HepG2 (cell line): ENCODE measurements around the gene CCDC148. TPM values are rescaled to one million over a fixed set of nuclear protein-coding genes. Genes with fewer than 3 reads are reported as not detected.

Experiments used
- FOXA3 ChIP-seq: IDR thresholded peaks from 2 replicates; pipeline ENCODE4 v1.6.1; 2016; ENCODE audit warnings: missing genetic modification reagents, missing compliant biosample characterization
- GTF3A ChIP-seq: sonication (generic); formaldehyde crosslinking; conservative IDR thresholded peaks from 2 replicates; pipeline ENCODE4 v1.4.0; 2020; ENCODE audit warnings: mild to moderate bottlenecking, missing genetic modification reagents
- HOXA5 ChIP-seq: sonication (generic); formaldehyde crosslinking; IDR thresholded peaks from 2 replicates; pipeline ENCODE4 v1.4.0; 2020; ENCODE audit warnings: missing genetic modification reagents
- KAT8 ChIP-seq: IDR thresholded peaks from 2 replicates; pipeline ENCODE4 v1.6.1; 2016; ENCODE audit warnings: missing genetic modification reagents, missing compliant biosample characterization
- KLF15 ChIP-seq: sonication (generic); formaldehyde crosslinking; IDR thresholded peaks from 2 replicates; pipeline ENCODE4 v1.8.1; 2023; ENCODE audit warnings: borderline replicate concordance, mild to moderate bottlenecking, inconsistent platforms, missing genetic modification reagents, mixed read lengths
- NFATC3 ChIP-seq: sonication (generic); formaldehyde crosslinking; IDR thresholded peaks from 2 replicates; pipeline ENCODE4 v1.5.1; 2020; ENCODE audit warnings: mild to moderate bottlenecking, missing genetic modification reagents
- ZEB1 ChIP-seq: IDR thresholded peaks from 2 replicates; pipeline ENCODE4 v1.6.1; 2012; ENCODE audit warnings: mild to moderate bottlenecking, low read depth, inconsistent platforms; ENCODE audit not compliant: insufficient replicate concordance
- ZNF263 ChIP-seq: sonication (generic); formaldehyde crosslinking; IDR thresholded peaks from 2 replicates; pipeline ENCODE4 v1.4.0; 2020; ENCODE audit warnings: missing genetic modification reagents
- ZNF44 ChIP-seq: sonication (generic); formaldehyde crosslinking; IDR thresholded peaks from 2 replicates; pipeline ENCODE4 v1.5.1; 2020; ENCODE audit warnings: mild to moderate bottlenecking, missing genetic modification reagents
- ZNF670 ChIP-seq: sonication (generic); formaldehyde crosslinking; IDR thresholded peaks from 2 replicates; pipeline ENCODE4 v1.8.0; 2022; ENCODE audit warnings: mild to moderate bottlenecking, missing genetic modification reagents, borderline replicate concordance
- ZNF777 ChIP-seq: sonication (generic); formaldehyde crosslinking; IDR thresholded peaks from 2 replicates; pipeline ENCODE4 v1.4.0; 2020; ENCODE audit warnings: missing genetic modification reagents
- polyA plus RNA-seq, 8 experiments: library from polyadenylated mRNA; depleted of rRNA in 3 of 8; stranded (reverse) in 7 of 8; unstranded in 1 of 8; fragments of >200 nt; fragmentation: Illumina TruSeq in 4 of 8; extraction: Trizol in 4 of 8; gene quantifications; 2 replicates each; pipeline versions ENCODE4 v1.2.1 to v1.2.3, GENCODE V29; 2011 to 2016; ENCODE audit warnings: low read depth in 4 of 8, missing spikeins in 1 of 8, mixed read lengths in 1 of 8; ENCODE audit not compliant: insufficient read depth in 1 of 8
- total RNA-seq, 5 experiments: library from RNA; depleted of rRNA; stranded (reverse); fragments of >200 nt; fragmentation: Illumina TruSeq; extraction: Trizol; gene quantifications; 2 replicates each; pipeline ENCODE4 v1.2.3, GENCODE V29; 2016; ENCODE audit warnings: low read depth in 1 of 5
- TF ChIP-seq, protein P1 (sequence below): sonication (generic); formaldehyde crosslinking; IDR thresholded peaks from 2 replicates; pipeline ENCODE4 v1.4.0; 2020; ENCODE audit warnings: low read depth, mild to moderate bottlenecking, missing genetic modification reagents
- TF ChIP-seq, protein P2 (sequence below): IDR thresholded peaks from 2 replicates; pipeline ENCODE4 v1.6.1; 2016; ENCODE audit warnings: mild to moderate bottlenecking
- TF ChIP-seq, protein P3 (sequence below): sonication (generic); formaldehyde crosslinking; IDR thresholded peaks from 2 replicates; pipeline ENCODE4 v1.5.0; 2020; ENCODE audit warnings: missing genetic modification reagents, mild to moderate bottlenecking, borderline replicate concordance
- TF ChIP-seq, protein P4 (sequence below): sonication (generic); formaldehyde crosslinking; conservative IDR thresholded peaks from 2 replicates; pipeline ENCODE4 v1.4.0; 2020; ENCODE audit warnings: missing genetic modification reagents
- TF ChIP-seq, protein P5 (sequence below): sonication (generic); formaldehyde crosslinking; IDR thresholded peaks from 2 replicates; pipeline ENCODE4 v1.8.1; 2023; ENCODE audit warnings: mild to moderate bottlenecking, inconsistent platforms, moderate library complexity, missing genetic modification reagents, borderline replicate concordance
- TF ChIP-seq, protein P6 (sequence below): sonication (generic); formaldehyde crosslinking; IDR thresholded peaks from 2 replicates; pipeline ENCODE4 v1.4.0; 2020; ENCODE audit warnings: mild to moderate bottlenecking, missing genetic modification reagents, borderline replicate concordance

Gene CCDC148
- total and polyA plus RNA-seq, 2 of the 13 experiments (the other 11 are each of a cell fraction or from before 2014, with no cell fraction given), result 0.30 to 0.49 TPM

DNA sequence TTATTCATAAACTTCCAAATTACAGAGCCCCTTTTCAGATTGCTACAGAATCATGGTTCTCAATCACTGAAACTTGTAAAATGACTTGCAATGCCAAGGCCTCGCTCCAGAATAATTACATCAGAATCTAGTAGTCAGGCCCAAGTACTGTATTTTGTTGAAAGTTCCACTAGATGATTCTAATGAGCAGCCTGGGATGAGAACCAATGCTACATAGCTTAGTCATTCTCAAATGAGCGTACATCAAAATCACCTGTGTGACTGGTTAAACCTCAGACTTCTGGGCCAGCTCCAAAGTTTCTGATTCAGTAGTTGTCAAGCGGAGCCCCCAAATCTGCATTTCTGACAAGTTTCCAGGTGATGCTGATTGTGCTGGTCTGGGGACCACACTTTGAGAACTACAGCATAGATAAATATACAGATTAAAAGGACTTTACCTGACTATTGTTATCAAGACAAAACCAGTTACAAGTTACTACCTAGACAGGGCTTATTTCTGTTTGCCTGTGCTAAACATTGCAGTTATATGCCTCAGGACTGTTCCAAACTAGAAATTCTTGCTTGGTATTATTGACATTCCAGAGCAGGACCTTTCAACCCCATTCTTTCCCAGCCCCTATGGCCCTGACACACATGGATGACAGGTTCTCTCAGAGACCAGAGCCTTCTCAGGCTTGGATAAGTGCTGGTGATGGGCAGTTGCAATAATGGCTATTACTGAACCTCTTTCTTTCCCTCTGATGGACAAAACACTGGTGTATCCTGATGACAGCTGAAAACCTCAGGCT lies 271.8 kb downstream of the CCDC148 start (continued):
- TF ChIP-seq GTF3A (CRISPR knock-in tag), result no peak
- TF ChIP-seq ZNF777 (CRISPR knock-in tag), result no peak
- TF ChIP-seq, protein P1, sequence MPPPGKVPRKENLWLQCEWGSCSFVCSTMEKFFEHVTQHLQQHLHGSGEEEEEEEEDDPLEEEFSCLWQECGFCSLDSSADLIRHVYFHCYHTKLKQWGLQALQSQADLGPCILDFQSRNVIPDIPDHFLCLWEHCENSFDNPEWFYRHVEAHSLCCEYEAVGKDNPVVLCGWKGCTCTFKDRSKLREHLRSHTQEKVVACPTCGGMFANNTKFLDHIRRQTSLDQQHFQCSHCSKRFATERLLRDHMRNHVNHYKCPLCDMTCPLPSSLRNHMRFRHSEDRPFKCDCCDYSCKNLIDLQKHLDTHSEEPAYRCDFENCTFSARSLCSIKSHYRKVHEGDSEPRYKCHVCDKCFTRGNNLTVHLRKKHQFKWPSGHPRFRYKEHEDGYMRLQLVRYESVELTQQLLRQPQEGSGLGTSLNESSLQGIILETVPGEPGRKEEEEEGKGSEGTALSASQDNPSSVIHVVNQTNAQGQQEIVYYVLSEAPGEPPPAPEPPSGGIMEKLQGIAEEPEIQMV (CRISPR knock-in tag), result no peak
- no peak for TF ChIP-seq KLF15 (CRISPR knock-in tag)
- TF ChIP-seq KAT8 (CRISPR knock-in tag), result peak; percentile 71; the same call in 1 of the 2 replicates
- TF ChIP-seq, protein P2, sequence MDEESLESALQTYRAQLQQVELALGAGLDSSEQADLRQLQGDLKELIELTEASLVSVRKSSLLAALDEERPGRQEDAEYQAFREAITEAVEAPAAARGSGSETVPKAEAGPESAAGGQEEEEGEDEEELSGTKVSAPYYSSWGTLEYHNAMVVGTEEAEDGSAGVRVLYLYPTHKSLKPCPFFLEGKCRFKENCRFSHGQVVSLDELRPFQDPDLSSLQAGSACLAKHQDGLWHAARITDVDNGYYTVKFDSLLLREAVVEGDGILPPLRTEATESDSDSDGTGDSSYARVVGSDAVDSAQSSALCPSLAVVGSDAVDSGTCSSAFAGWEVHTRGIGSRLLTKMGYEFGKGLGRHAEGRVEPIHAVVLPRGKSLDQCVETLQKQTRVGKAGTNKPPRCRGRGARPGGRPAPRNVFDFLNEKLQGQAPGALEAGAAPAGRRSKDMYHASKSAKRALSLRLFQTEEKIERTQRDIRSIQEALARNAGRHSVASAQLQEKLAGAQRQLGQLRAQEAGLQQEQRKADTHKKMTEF (CRISPR knock-in tag), result peak; percentile 65
- TF ChIP-seq ZNF44 (CRISPR knock-in tag), result peak; percentile 46; the same call in 1 of the 2 replicates
- TF ChIP-seq NFATC3, result no peak
- no peak for TF ChIP-seq ZNF263 (CRISPR knock-in tag)
- TF ChIP-seq, protein P3, sequence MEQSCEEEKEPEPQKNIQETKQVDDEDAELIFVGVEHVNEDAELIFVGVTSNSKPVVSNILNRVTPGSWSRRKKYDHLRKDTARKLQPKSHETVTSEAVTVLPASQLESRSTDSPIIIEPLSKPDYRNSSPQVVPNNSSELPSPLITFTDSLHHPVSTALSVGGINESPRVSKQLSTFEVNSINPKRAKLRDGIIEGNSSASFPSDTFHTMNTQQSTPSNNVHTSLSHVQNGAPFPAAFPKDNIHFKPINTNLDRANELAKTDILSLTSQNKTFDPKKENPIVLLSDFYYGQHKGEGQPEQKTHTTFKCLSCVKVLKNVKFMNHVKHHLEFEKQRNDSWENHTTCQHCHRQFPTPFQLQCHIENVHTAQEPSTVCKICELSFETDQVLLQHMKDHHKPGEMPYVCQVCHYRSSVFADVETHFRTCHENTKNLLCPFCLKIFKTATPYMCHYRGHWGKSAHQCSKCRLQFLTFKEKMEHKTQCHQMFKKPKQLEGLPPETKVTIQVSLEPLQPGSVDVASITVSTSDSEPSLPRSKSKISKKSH (CRISPR knock-in tag), result no peak
- TF ChIP-seq ZNF670 (CRISPR knock-in tag), result 0 out of 2 replicates have a peak, but pooled peaks have one; percentile 15
- peak; percentile 47 for TF ChIP-seq HOXA5 (CRISPR knock-in tag)
- TF ChIP-seq, protein P4, sequence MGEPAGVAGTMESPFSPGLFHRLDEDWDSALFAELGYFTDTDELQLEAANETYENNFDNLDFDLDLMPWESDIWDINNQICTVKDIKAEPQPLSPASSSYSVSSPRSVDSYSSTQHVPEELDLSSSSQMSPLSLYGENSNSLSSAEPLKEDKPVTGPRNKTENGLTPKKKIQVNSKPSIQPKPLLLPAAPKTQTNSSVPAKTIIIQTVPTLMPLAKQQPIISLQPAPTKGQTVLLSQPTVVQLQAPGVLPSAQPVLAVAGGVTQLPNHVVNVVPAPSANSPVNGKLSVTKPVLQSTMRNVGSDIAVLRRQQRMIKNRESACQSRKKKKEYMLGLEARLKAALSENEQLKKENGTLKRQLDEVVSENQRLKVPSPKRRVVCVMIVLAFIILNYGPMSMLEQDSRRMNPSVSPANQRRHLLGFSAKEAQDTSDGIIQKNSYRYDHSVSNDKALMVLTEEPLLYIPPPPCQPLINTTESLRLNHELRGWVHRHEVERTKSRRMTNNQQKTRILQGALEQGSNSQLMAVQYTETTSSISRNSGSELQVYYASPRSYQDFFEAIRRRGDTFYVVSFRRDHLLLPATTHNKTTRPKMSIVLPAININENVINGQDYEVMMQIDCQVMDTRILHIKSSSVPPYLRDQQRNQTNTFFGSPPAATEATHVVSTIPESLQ, result no peak
- peak; percentile 92 for TF ChIP-seq ZEB1
- TF ChIP-seq, protein P5, sequence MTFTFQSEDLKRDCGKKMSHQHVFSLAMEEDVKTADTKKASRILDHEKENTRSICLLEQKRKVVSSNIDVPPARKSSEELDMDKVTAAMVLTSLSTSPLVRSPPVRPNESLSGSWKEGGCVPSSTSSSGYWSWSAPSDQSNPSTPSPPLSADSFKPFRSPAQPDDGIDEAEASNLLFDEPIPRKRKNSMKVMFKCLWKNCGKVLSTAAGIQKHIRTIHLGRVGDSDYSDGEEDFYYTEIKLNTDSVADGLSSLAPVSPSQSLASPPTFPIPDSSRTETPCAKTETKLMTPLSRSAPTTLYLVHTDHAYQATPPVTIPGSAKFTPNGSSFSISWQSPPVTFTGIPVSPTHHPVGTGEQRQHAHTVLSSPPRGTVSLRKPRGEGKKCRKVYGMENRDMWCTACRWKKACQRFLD (CRISPR knock-in tag), result no peak
- TF ChIP-seq FOXA3, result peak; percentile 89
- TF ChIP-seq, protein P6, sequence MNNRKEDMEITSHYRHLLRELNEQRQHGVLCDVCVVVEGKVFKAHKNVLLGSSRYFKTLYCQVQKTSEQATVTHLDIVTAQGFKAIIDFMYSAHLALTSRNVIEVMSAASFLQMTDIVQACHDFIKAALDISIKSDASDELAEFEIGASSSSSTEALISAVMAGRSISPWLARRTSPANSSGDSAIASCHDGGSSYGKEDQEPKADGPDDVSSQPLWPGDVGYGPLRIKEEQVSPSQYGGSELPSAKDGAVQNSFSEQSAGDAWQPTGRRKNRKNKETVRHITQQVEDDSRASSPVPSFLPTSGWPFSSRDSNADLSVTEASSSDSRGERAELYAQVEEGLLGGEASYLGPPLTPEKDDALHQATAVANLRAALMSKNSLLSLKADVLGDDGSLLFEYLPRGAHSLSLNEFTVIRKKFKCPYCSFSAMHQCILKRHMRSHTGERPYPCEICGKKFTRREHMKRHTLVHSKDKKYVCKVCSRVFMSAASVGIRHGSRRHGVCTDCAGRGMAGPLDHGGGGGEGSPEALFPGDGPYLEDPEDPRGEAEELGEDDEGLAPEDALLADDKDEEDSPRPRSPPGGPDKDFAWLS (CRISPR knock-in tag), result no peak
